DOHH2 (cell line): Measurements from ENCODE around the gene MARCO.

Experiments
- EZH2phosphoT487 ChIP-seq: fragments of 200-600 bp; sonication (generic); IDR thresholded peaks from 2 replicates; pipeline ENCODE4 v1.6.1; 2017; ENCODE audit warnings: borderline replicate concordance, mild to moderate bottlenecking, antibody characterized with exemption, low read length, moderate library complexity, mixed read lengths
- TF ChIP-seq, protein P1 (sequence below): fragments of 200-600 bp; sonication (generic); IDR thresholded peaks from one replicate; pipeline ENCODE4 v1.5.1; 2014; ENCODE audit warnings: antibody characterized with exemption, mild to moderate bottlenecking, low read depth, low read length; ENCODE audit not compliant: poor library complexity, severe bottlenecking

DNA sequence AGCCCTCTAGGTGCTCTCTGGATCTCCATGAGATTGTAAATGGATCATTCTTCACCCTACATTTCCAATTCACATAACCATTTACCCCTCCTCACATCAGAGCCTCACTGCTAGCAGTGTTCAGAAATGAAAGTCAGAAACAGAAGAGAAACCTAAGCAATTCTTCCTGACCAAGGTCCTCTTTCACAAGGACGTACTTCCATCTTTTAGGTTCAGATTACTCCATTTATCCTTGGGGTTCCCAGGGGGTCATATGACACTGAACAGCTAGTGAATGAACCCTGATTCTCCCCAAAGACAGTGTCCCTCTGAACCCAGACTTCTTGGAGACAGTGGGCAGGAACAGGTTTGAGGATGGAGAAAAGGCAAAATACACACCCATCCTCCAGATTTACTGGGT lies 12.9 kb upstream of the MARCO start:
- TF ChIP-seq, protein P1, sequence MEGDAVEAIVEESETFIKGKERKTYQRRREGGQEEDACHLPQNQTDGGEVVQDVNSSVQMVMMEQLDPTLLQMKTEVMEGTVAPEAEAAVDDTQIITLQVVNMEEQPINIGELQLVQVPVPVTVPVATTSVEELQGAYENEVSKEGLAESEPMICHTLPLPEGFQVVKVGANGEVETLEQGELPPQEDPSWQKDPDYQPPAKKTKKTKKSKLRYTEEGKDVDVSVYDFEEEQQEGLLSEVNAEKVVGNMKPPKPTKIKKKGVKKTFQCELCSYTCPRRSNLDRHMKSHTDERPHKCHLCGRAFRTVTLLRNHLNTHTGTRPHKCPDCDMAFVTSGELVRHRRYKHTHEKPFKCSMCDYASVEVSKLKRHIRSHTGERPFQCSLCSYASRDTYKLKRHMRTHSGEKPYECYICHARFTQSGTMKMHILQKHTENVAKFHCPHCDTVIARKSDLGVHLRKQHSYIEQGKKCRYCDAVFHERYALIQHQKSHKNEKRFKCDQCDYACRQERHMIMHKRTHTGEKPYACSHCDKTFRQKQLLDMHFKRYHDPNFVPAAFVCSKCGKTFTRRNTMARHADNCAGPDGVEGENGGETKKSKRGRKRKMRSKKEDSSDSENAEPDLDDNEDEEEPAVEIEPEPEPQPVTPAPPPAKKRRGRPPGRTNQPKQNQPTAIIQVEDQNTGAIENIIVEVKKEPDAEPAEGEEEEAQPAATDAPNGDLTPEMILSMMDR, result no peak
- TF ChIP-seq EZH2phosphoT487, result no peak
